H1 (cell line): ENCODE measurements around the gene GRIA1. TPM values are rescaled to one million over a fixed set of nuclear protein-coding genes. Genes with fewer than 3 reads are reported as not detected.

ENCODE experiments used
- ATF3 ChIP-seq: IDR thresholded peaks from 2 replicates; pipeline ENCODE4 v1.6.1; 2011; ENCODE audit warnings: low read depth, mild to moderate bottlenecking, low read length; ENCODE audit not compliant: insufficient read depth
- CHD1 ChIP-seq: IDR thresholded peaks from 2 replicates; pipeline ENCODE4 v1.6.1; 2012; ENCODE audit warnings: low read depth, low read length, improper control_type of control experiment
- CHD7 ChIP-seq: fragments of 300-600 bp; sonication (generic); IDR thresholded peaks from 2 replicates; pipeline ENCODE4 v1.7.1; 2012; ENCODE audit warnings: low read length, moderate library complexity, mild to moderate bottlenecking, inconsistent platforms; ENCODE audit not compliant: insufficient replicate concordance
- TAF1 ChIP-seq: IDR thresholded peaks from 2 replicates; pipeline ENCODE4 v1.6.1; 2011; ENCODE audit warnings: mild to moderate bottlenecking, low read depth, low read length
- polyA plus RNA-seq, 7 experiments: library from polyadenylated mRNA; depleted of rRNA in 3 of 7; stranded (reverse) in 5 of 7; unstranded in 2 of 7; fragments of >200 nt in 5 of 7; fragments of 200-250 nt in 2 of 7; gene quantifications; 1 replicate in 5 of 7; 2 replicates in 1 of 7; 4 replicates in 1 of 7; pipeline versions ENCODE4 v1.2.1 to v1.2.3, GENCODE V29; 2011 to 2013; ENCODE audit warnings: missing spikeins in 2 of 7, mixed read lengths in 2 of 7
- total RNA-seq: library from RNA; stranded (reverse); fragmentation: NEBNext Ultra II Directional; extraction: Animal tissue kit (Norgen Biotek cat#: 25700); gene quantifications from 2 replicates; pipeline ENCODE4 v1.2.1, GENCODE V29; 2021

The GRIA1 gene
- total and polyA plus RNA-seq, 2 of the 8 experiments (the other 6 are each of a cell fraction or from before 2014, with no cell fraction given) = 0.97 to 2.5 TPM

DNA sequence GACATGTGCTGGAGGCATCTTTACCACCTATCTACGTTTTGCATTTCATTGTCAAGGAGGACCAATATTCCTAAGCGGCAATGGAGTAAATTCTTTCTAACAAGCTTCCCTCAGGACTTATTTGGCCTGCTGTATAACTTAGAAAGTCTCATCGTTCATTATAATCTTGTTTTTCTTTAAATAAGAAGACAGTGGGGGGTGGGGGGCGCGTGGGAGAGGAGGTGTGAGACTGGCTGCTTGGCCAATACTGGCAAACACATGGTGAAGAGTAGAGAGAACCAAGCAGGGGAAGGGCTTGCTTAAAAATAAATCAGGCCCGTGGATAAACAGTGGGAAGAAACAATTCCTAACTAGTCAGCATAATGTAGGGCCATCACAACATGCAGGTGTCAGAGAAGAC, 217.2 kb downstream of the GRIA1 start (continued):
- TF ChIP-seq CHD7 (no peak), CHD1 (no peak), ATF3 (no peak), TAF1 (no peak)
- TF ChIP-seq, all 59 proteins: peak for 0
